Erythroblast (primary cell): ENCODE results near the gene CLCN5.

Source experiments
- GATA1 ChIP-seq: IDR thresholded peaks from 2 replicates; pipeline ENCODE4 v1.6.1; 2011; ENCODE audit warnings: low read depth, mild to moderate bottlenecking, control low read depth, low read length, moderate library complexity
- POLR2A ChIP-seq: IDR thresholded peaks from 2 replicates; pipeline ENCODE4 v1.6.1; 2011; ENCODE audit warnings: mild to moderate bottlenecking, low read length

DNA sequence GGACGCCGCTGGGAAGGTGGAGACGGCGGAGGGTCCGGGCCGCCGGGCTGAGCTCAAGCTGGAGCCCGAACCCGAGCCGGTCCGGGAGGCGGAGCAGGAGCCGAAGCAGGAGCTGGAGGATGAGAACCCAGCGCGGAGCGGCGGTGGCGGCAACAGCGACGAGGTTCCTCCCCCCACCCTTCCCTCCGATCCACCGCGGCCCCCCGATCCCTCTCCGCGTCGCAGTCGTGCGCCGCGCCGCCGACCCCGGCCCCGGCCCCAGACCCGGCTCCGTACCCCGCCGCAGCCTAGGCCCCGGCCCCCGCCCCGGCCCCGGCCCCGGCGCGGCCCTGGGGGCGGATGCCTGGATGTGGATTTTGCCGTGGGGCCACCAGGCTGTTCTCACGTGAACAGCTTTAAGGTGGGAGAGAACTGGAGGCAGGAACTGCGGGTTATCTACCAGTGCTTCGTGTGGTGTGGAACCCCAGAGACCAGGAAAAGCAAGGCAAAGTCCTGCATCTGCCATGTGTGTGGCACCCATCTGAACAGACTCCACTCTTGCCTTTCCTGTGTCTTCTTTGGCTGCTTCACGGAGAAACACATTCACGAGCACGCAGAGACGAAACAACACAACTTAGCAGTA is 42.6 kb upstream of the CLCN5 start:
- TF ChIP-seq POLR2A, result no peak
- TF ChIP-seq GATA1, result no peak
